T-helper 17 cell (primary cell): ENCODE measurements around the gene DDX51. TPM values are rescaled to one million over a fixed set of nuclear protein-coding genes. Genes with fewer than 3 reads are reported as not detected.

ENCODE experiments used
- ATAC-seq: fragments of 150-1000 bp; cut with Tn5 transposase; 2 replicates; pipeline ENCODE4 v1.10.0; 2021; ENCODE audit warnings: mild to moderate bottlenecking, moderate library complexity
- DNase-seq, 3 donors: peaks; one replicate each; pipeline versions ENCODE4 v3.0.0 to v3.0.0-alpha.2; 2020 to 2021
- H3K9me3 ChIP-seq: one replicate; pipeline ENCODE4 v1.7.0; 2013; ENCODE audit warnings: low read length, mild to moderate bottlenecking; ENCODE audit not compliant: control insufficient read depth, poor library complexity, severe bottlenecking
- H3K27ac Mint-ChIP-seq: one replicate; pipeline ENCODE4 v1.8.0; 2022; ENCODE audit warnings: mild to moderate bottlenecking, moderate library complexity, mixed read lengths
- H3K27me3 Mint-ChIP-seq: one replicate; pipeline ENCODE4 v1.8.0; 2022; ENCODE audit warnings: mixed read lengths
- H3K36me3 Mint-ChIP-seq: one replicate; pipeline ENCODE4 v1.8.0; 2022; ENCODE audit warnings: low read depth, mixed read lengths
- H3K4me1 Mint-ChIP-seq: one replicate; pipeline ENCODE4 v1.8.0; 2022; ENCODE audit warnings: mild to moderate bottlenecking, mixed read lengths
- H3K4me3 Mint-ChIP-seq: one replicate; pipeline ENCODE4 v1.8.0; 2022; ENCODE audit warnings: mild to moderate bottlenecking, moderate library complexity, mixed read lengths
- total RNA-seq, 4 donors: library from RNA in 2 of 4; stranded (reverse) in 2 of 4; gene quantifications; one replicate each; pipeline ENCODE4 v1.2.3 and lab custom pipeline; 2022 to 2026

The DDX51 gene
- total RNA-seq, 2 donors from 2014 or later: 38.2 to 40.9 TPM

- peak overlapping the region; percentile 85 for H3K4me3 Mint-ChIP-seq
- H3K9me3 ChIP-seq: no peaks in the 10 kb centered on the region
- peaks cover 25% of the 10 kb centered on the region for H3K4me1 Mint-ChIP-seq
- DNase-seq (no peak), ATAC-seq (peak; percentile 12)
- peak overlapping the region; percentile 68 for H3K27ac Mint-ChIP-seq
- H3K27me3 Mint-ChIP-seq: no peaks in the 10 kb centered on the region
- peaks cover 2% of the 10 kb centered on the region for H3K36me3 Mint-ChIP-seq
Observed at GRCh38 chr12:132185705-132186104, 41.6 kb upstream of the DDX51 start.

GRCh38 chr12:132182711-132183365, 38.7 kb upstream of the DDX51 start:
- peaks cover 21% of the 10 kb centered on the region for H3K4me1 Mint-ChIP-seq
- DNase-seq (no peak), ATAC-seq (no peak)
- H3K27me3 Mint-ChIP-seq: peaks cover 9% of the 10 kb centered on the region
- no peak overlapping the region for H3K4me3 Mint-ChIP-seq
- no peaks in the 10 kb centered on the region for H3K36me3 Mint-ChIP-seq
- no peaks in the 10 kb centered on the region for H3K9me3 ChIP-seq
- H3K27ac Mint-ChIP-seq: no peak overlapping the region

- no peaks in the 10 kb centered on the region for H3K36me3 Mint-ChIP-seq
- no peak for ATAC-seq
- H3K4me1 Mint-ChIP-seq: peaks cover 21% of the 10 kb centered on the region
- no peak overlapping the region for H3K4me3 Mint-ChIP-seq
- H3K27me3 Mint-ChIP-seq: peaks cover 9% of the 10 kb centered on the region
- DNase-seq: no peak
- no peaks in the 10 kb centered on the region for H3K9me3 ChIP-seq
- no peak overlapping the region for H3K27ac Mint-ChIP-seq
Observed at GRCh38 chr12:132182206-132182710, 38.1 kb upstream of the DDX51 start.

GRCh38 chr12:132181570-132182200, 37.6 kb upstream of the DDX51 start:
- H3K27ac Mint-ChIP-seq: no peak overlapping the region
- no peaks in the 10 kb centered on the region for H3K36me3 Mint-ChIP-seq
- DNase-seq (no peak), ATAC-seq (no peak)
- H3K4me1 Mint-ChIP-seq: peaks cover 17% of the 10 kb centered on the region
- H3K27me3 Mint-ChIP-seq: peaks cover 11% of the 10 kb centered on the region
- no peak overlapping the region for H3K4me3 Mint-ChIP-seq
- no peaks in the 10 kb centered on the region for H3K9me3 ChIP-seq

GRCh38 chr12:132180648-132181546, 36.8 kb upstream of the DDX51 start:
- DNase-seq (peak in 1 of 3 donors; percentile 1), ATAC-seq (no peak)
- Mint-ChIP-seq H3K4me3 (peak overlapping the region; percentile 5), H3K27me3 (peaks cover 12% of the 10 kb centered on the region), H3K27ac (no peak overlapping the region), H3K36me3 (no peaks in the 10 kb centered on the region), H3K4me1 (peaks cover 15% of the 10 kb centered on the region)
- H3K9me3 ChIP-seq: no peaks in the 10 kb centered on the region

GRCh38 chr12:132179431-132180362, 35.6 kb upstream of the DDX51 start:
- no peaks in the 10 kb centered on the region for H3K36me3 Mint-ChIP-seq
- no peaks in the 10 kb centered on the region for H3K9me3 ChIP-seq
- peaks cover 15% of the 10 kb centered on the region for H3K4me1 Mint-ChIP-seq
- DNase-seq (peak in 1 of 3 donors; percentile 5), ATAC-seq (no peak)
- H3K4me3 Mint-ChIP-seq: peak overlapping the region; percentile 92
- peaks cover 12% of the 10 kb centered on the region for H3K27me3 Mint-ChIP-seq
- peak overlapping the region; percentile 89 for H3K27ac Mint-ChIP-seq

- peaks cover 16% of the 10 kb centered on the region for H3K4me1 Mint-ChIP-seq
- peak; percentile 81 for ATAC-seq
Observed at GRCh38 chr12:132178801-132179401, 34.8 kb upstream of the DDX51 start.

GRCh38 chr12:132178316-132178715, 34.2 kb upstream of the DDX51 start:
- peaks cover 19% of the 10 kb centered on the region for H3K4me1 Mint-ChIP-seq
- H3K4me3 Mint-ChIP-seq: peak overlapping the region; percentile 92
- DNase-seq: peak in 1 of 3 donors; percentile 1
- H3K27ac Mint-ChIP-seq: peak overlapping the region; percentile 89
- no peak for ATAC-seq
- H3K9me3 ChIP-seq: no peaks in the 10 kb centered on the region
- H3K36me3 Mint-ChIP-seq: no peaks in the 10 kb centered on the region
- peaks cover 12% of the 10 kb centered on the region for H3K27me3 Mint-ChIP-seq

More at GRCh38 chr12:132178801-132179401, 34.8 kb upstream of the DDX51 start:
- Mint-ChIP-seq H3K27ac (peak overlapping the region; percentile 89), H3K36me3 (no peaks in the 10 kb centered on the region), H3K4me3 (peak overlapping the region; percentile 92), H3K27me3 (peaks cover 12% of the 10 kb centered on the region)
- DNase-seq: peak in 2 of 3 donors; percentile 17 to 35
- no peaks in the 10 kb centered on the region for H3K9me3 ChIP-seq

- ATAC-seq (no peak), DNase-seq (peak in 1 of 3 donors; percentile 6)
- Mint-ChIP-seq H3K27me3 (peaks cover 12% of the 10 kb centered on the region), H3K4me3 (peak overlapping the region; percentile 36), H3K4me1 (peaks cover 25% of the 10 kb centered on the region), H3K36me3 (no peaks in the 10 kb centered on the region), H3K27ac (no peak overlapping the region)
- H3K9me3 ChIP-seq: no peaks in the 10 kb centered on the region
Observed at GRCh38 chr12:132176920-132177551, 32.9 kb upstream of the DDX51 start.

- ATAC-seq: no peak
- DNase-seq: peak in 1 of 3 donors; percentile 3
- H3K27ac Mint-ChIP-seq: no peak overlapping the region
- peaks cover 12% of the 10 kb centered on the region for H3K27me3 Mint-ChIP-seq
- H3K4me1 Mint-ChIP-seq: peaks cover 25% of the 10 kb centered on the region
- no peaks in the 10 kb centered on the region for H3K9me3 ChIP-seq
- peak overlapping the region; percentile 25 for H3K4me3 Mint-ChIP-seq
- H3K36me3 Mint-ChIP-seq: no peaks in the 10 kb centered on the region
Observed at GRCh38 chr12:132176385-132176919, 32.3 kb upstream of the DDX51 start.

GRCh38 chr12:132175496-132176384, 31.6 kb upstream of the DDX51 start:
- ATAC-seq (no peak), DNase-seq (peak in 1 of 3 donors; percentile 9)
- Mint-ChIP-seq H3K4me3 (no peak overlapping the region), H3K4me1 (peaks cover 21% of the 10 kb centered on the region), H3K36me3 (no peaks in the 10 kb centered on the region), H3K27ac (no peak overlapping the region), H3K27me3 (peaks cover 12% of the 10 kb centered on the region)
- no peaks in the 10 kb centered on the region for H3K9me3 ChIP-seq
